ENCODE data around the gene TRIM52.

TRIM52 gene

GRCh38 chr5:181207214-181207959 lies 53.6 kb downstream of the TRIM52 start (continued):
- TF ChIP-seq ZNF146 (tag by site-specific recombination; IDR thresholded peaks at IDR 0.05) (no peak; the same call in 1 of the 2 replicates), KLF10 (tag by site-specific recombination; IDR thresholded peaks at IDR 0.05) (peak; percentile 81), YY2 (tag by site-specific recombination; IDR thresholded peaks at IDR 0.05) (no peak), ZNF707 (tag by site-specific recombination; IDR thresholded peaks at IDR 0.05) (no peak), ZNF561 (tag by site-specific recombination; IDR thresholded peaks at IDR 0.05; ENCODE audit: borderline replicate concordance) (peak; percentile 90), ZNF133 (tag by site-specific recombination; IDR thresholded peaks at IDR 0.05) (no peak), ZNF184 (tag by site-specific recombination; IDR thresholded peaks at IDR 0.05) (no peak; the same call in 1 of the 2 replicates), ZNF155 (tag by site-specific recombination; IDR thresholded peaks at IDR 0.05) (no peak), ZNF704 (tag by site-specific recombination; IDR thresholded peaks at IDR 0.05) (no peak), ZNF10 (tag by site-specific recombination; IDR thresholded peaks at IDR 0.05) (0 out of 2 replicates have a peak, but pooled peaks have one; percentile 25), ZNF248 (tag by site-specific recombination; IDR thresholded peaks at IDR 0.05) (no peak), ZNF426 (tag by site-specific recombination; IDR thresholded peaks at IDR 0.05) (no peak), ZNF626 (tag by site-specific recombination; IDR thresholded peaks at IDR 0.05) (no peak), SCRT2 (tag by site-specific recombination; IDR thresholded peaks at IDR 0.05) (peak; percentile 64), ZNF174 (tag by site-specific recombination; IDR thresholded peaks at IDR 0.05) (no peak), ZNF19 (tag by site-specific recombination; IDR thresholded peaks at IDR 0.05; ENCODE audit: low read depth) (no peak), KLF7 (tag by site-specific recombination; IDR thresholded peaks at IDR 0.05; ENCODE audit: borderline replicate concordance) (no peak), GLI4 (tag by site-specific recombination; IDR thresholded peaks at IDR 0.05) (no peak; the same call in 1 of the 2 replicates), EGR2 (tag by site-specific recombination; IDR thresholded peaks at IDR 0.05; ENCODE audit: low read depth) (no peak), ZBTB49 (tag by site-specific recombination; IDR thresholded peaks at IDR 0.05; ENCODE audit: low read depth) (no peak), ZNF654 (tag by site-specific recombination; IDR thresholded peaks at IDR 0.05; ENCODE audit: low read depth) (no peak; the same call in 1 of the 2 replicates), ZNF112 (tag by site-specific recombination; IDR thresholded peaks at IDR 0.05) (no peak), ZNF837 (tag by site-specific recombination; IDR thresholded peaks at IDR 0.05) (0 out of 2 replicates have a peak, but pooled peaks have one; percentile 6), ZNF24 (tag by site-specific recombination; IDR thresholded peaks at IDR 0.05) (peak; percentile 79; the same call in 1 of the 2 replicates), ZNF341 (tag by site-specific recombination; IDR thresholded peaks at IDR 0.05; ENCODE audit: low read depth) (peak; percentile 74), ZBTB7A (tag by site-specific recombination; IDR thresholded peaks at IDR 0.05; ENCODE audit: low read depth) (no peak), ZNF530 (tag by site-specific recombination; IDR thresholded peaks at IDR 0.05; ENCODE audit: low read depth) (no peak), ZNF792 (tag by site-specific recombination; IDR thresholded peaks at IDR 0.05) (no peak), GFI1B (tag by site-specific recombination; IDR thresholded peaks at IDR 0.05) (0 out of 2 replicates have a peak, but pooled peaks have one; percentile 8), ZNF23 (tag by site-specific recombination; IDR thresholded peaks at IDR 0.05; ENCODE audit: borderline replicate concordance) (no peak), ZBTB20 (tag by site-specific recombination; IDR thresholded peaks at IDR 0.05) (peak; percentile 61), ZFP37 (tag by site-specific recombination; IDR thresholded peaks at IDR 0.05) (peak; percentile 81; the same call in 1 of the 2 replicates), BCL11B (tag by site-specific recombination; IDR thresholded peaks at IDR 0.05; ENCODE audit: low read depth) (peak; percentile 71), ZNF623 (tag by site-specific recombination; IDR thresholded peaks at IDR 0.05) (no peak), ZNF335 (tag by site-specific recombination; conservative IDR thresholded peaks at IDR 0.05) (peak; percentile 77), ELK4 (IDR thresholded peaks at IDR 0.05; ENCODE audit: borderline replicate concordance, low read depth, low read length) (no peak), ZNF791 (tag by site-specific recombination; IDR thresholded peaks at IDR 0.05) (no peak), KLF1 (tag by site-specific recombination; IDR thresholded peaks at IDR 0.05) (no peak), ZNF529 (tag by site-specific recombination; IDR thresholded peaks at IDR 0.05; ENCODE audit: insufficient replicate concordance) (no peak)
